GM21825 (cell line): ENCODE measurements around the gene TTC22.

ENCODE experiments used
- ATAC-seq: cut with Tn5 transposase; IDR thresholded peaks from one replicate; pipeline ENCODE4 v1.9.1; 2021; ENCODE audit warnings: mild to moderate bottlenecking, moderate library complexity; ENCODE audit not compliant: unreplicated experiment

The TTC22 gene

GRCh38 chr1:54758678-54759348 lies 42.3 kb downstream of the TTC22 start:
- no peak for ATAC-seq

DNA sequence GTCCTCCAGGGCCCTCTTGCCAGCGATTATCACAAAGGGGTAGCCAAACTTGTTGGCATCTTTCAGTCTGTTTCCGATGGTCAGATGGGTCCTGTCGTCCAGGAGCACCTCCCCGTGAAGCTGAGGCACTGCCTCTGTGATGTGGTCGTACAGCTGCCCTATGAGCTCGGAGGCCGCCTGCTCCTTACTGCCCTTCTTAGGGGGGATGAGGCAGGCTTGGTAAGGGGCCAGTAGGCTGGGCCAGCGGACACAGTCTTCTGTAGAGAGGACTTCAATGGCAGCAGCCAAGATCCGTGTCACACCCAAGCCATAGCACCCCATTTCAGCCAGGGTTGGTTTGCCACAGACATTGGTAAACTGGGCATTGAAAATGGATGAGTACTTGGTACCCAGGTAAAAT lies 43.3 kb downstream of the TTC22 start:
- ATAC-seq: no peak

DNA sequence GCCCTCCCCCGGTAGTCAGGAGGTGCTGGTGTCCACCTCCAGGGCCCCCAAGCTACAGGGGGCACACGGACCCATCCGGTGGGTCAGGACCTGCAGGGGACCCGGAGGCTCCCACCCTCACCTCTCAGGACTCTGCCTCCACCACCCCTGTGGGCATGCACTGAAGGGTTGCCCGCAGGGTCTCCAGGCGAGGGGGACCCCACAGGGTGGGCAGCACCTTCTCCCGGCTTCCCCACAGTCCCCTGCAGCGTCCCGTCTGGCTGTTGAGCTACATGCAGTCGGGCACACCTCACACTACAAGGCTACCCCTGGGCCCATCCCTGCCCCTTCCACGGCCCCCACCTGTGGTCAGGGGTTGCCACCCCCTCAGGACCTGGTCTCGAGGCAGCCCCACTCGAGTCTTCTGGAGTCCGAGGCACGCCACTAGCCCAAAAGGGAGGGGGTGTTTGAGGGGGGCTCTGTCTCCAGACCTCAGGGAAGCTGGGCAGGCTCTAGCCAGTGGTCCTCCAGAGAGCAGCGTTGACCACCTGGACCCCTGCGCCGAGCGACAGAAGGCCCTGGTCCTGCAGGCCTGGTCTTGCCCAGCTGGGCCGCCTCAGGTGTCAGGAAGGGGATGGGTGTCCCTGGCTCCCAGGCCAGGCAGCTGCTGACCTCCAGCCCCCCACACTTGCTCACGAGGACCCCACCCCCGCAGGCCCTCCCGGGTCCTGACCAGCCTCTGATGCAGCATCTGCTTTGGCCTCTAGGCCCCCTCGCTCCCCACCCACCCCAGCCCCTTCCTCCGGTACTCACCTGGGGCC lies 46.4 kb downstream of the TTC22 start:
- ATAC-seq: no peak

GRCh38 chr1:54754045-54754444 lies 47.1 kb downstream of the TTC22 start:
- no peak for ATAC-seq

GRCh38 chr1:54751426-54751825 lies 49.7 kb downstream of the TTC22 start:
- no peak for ATAC-seq

DNA sequence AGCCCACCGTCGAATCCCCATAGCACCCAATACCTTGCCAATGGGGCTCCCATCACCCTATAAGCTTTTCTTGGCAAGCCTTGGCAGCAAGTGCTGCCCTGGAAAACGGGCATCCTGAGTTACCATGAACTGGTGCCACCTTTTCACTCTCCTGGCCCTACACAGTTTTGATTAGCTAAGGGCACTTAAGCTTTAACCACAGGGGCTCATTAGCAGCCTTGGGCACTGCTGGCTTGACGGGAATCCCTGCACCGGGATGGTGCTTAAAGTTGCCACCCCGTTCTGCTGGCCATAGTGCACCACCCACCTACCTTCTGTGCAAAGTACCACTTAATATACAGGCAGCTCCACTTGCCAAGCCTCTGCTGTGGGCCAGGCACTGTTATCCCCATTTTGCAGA lies 50.5 kb downstream of the TTC22 start:
- ATAC-seq: no peak

GRCh38 chr1:54748094-54748835 lies 52.9 kb downstream of the TTC22 start:
- no peak for ATAC-seq

- ATAC-seq: no peak
These were observed 55.3 kb downstream of the TTC22 start for GRCh38 chr1:54745864-54746263.

GRCh38 chr1:54745274-54745673 lies 55.8 kb downstream of the TTC22 start:
- ATAC-seq: no peak

- ATAC-seq: no peak
These were observed 56.4 kb downstream of the TTC22 start for GRCh38 chr1:54744696-54745095.

DNA sequence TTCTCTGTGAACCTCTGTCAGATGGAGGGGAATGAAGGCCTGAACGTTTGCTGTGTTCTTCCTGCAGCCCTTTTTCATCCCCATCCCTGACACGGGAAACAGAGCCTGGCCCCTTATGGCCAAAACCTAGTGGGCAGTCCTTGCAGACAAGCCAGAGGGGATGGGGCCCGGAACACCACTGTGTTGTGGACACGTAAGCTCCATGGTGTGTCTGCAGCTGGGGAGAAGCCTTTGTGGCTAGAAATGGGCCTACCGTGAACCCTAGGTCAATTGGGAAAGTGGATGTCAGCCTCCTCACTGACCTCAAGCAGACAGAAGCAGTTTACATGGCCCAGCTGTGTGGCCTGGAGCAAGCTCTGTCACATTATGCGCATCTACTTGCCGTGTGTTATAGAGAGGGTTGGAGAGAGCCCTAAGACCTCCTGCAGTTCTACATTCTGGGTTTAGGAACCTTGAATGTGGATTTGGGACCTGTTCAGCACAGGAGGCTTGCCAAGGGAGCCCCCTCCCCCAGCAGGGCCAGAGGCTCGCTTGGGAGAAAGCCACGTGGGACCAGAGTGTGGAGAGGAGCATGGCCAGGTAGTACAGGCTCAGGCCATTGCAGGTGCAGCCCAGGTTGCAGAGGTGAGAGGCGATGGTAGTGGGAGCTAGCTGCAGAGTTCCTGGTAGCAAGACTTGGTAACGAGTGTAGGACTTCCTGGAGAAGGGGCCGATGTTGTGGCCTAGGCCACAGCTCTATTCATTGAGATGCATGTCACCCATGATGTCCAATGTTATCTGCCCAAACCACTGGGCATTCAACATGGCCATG lies 57.5 kb downstream of the TTC22 start:
- no peak for ATAC-seq

GRCh38 chr1:54742282-54742681 lies 58.8 kb downstream of the TTC22 start:
- no peak for ATAC-seq

DNA sequence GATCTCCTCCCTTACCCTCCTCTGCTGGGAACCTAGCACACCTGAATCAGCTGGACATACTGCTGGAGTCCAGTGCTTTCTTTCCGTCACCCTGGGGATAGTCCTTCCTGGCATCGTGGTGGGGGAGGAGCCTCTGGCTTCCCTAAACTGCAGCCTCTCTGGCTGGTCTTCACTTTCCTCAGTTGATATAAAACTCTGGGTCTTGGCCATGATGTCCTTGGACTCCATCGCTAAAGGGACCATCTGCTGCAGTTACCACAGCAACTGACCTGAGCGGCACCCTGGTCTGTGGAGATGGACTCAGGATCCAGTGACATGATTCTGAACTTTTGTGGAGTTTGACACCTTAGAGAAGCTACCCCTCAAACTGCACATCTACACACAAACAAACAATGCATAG lies 59.6 kb downstream of the TTC22 start:
- no peak for ATAC-seq

DNA sequence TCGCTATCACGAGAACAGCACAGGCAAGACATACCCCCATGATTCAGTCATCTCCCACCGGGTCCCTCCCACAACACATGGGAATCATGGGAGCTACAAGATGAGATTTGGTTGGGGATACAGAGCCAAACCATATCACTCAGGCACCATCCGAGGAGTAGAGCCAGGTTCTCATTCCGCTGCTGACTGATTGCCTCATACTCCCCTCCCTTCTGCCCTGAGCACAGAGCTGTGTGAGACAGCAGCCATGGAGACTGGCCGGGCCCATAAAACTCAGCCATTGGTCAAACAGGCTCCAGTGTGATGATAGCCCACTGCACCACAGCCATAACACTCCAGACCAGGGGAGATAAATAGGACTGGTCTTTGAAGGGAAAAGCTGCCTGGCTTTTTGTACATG lies 62.9 kb downstream of the TTC22 start:
- ATAC-seq: no peak

DNA sequence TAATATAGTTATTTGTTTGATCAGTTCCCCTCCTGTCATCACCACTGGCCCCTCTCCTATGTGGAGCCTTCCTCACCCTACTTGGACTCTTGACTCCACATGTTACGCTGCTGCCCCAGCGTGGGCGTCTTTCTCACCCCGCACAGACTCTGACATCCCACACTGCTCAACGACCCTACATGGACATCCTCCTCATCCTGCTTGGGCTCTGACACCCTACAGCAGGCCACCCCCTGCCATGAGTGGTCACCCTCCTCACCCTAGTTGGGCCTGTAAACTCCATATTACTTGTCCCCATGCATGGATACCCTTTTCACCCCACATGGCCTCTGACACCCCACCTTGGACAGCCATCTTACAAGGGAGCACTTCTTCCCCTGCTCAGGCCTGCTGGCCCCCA lies 64.4 kb downstream of the TTC22 start:
- no peak for ATAC-seq
